ENCODE data around the gene GOLGA3. TPM values are rescaled to one million over a fixed set of nuclear protein-coding genes. Genes with fewer than 3 reads are reported as not detected.
A peak's percentile ranks its signal among the peaks of the same experiment; 100 is the strongest.
"Not testable (repeated sequence)": the region's sequence is repeated elsewhere in the genome, so short reads cannot be mapped to it uniquely, and the experiment has no call there.

GOLGA3 gene
- total and polyA plus RNA-seq, 12 donors: 11.7 to 83.5 (median 48.0) TPM

- H3K36me3 ChIP-seq (replicated peaks in 1 of 2): peaks cover 0 to 91% of the 10 kb centered on the region in 2 donors
- H3K4me3 ChIP-seq: no peak overlapping the region
- no peak overlapping the region for H3K27ac ChIP-seq
- no peak for DNase-seq
- H3K4me1 ChIP-seq (replicated peaks in 1 of 2): no peaks in the 10 kb centered on the region
- WGBS, 4 donors: 94 to 95% (median 94%) methylated on average over 18 to 30 of the region's 30 CpGs
- TF ChIP-seq CTCF (IDR thresholded peaks at IDR 0.05) (no peak), POLR2A (IDR thresholded peaks at IDR 0.05) (no peak)
- H3K27me3 ChIP-seq: no peaks in the 10 kb centered on the region
- no peaks in the 10 kb centered on the region for H3K9me3 ChIP-seq (replicated peaks in 1 of 3)
- intact Hi-C loops (cut with DNase I): no loop called here
Observed at GRCh38 chr12:132779781-132780353, 48.8 kb downstream of the GOLGA3 start.

GRCh38 chr12:132777614-132778013, 51.1 kb downstream of the GOLGA3 start:
- H3K4me3 ChIP-seq: no peak overlapping the region
- H3K36me3 ChIP-seq (replicated peaks in 1 of 2): peaks cover 0 to 93% of the 10 kb centered on the region in 2 donors
- DNase-seq: no peak
- no peak for TF ChIP-seq POLR2A (IDR thresholded peaks at IDR 0.05)
- no peak for TF ChIP-seq CTCF (IDR thresholded peaks at IDR 0.05)
- WGBS, 4 donors: 86 to 93% (median 91%) methylated on average over 3 to 20 of the region's 20 CpGs
- H3K27ac ChIP-seq: no peak overlapping the region
- no peaks in the 10 kb centered on the region for H3K4me1 ChIP-seq (replicated peaks in 1 of 2)
- intact Hi-C loops (cut with DNase I): no loop called here
- H3K9me3 ChIP-seq (replicated peaks in 1 of 3): no peaks in the 10 kb centered on the region
- H3K27me3 ChIP-seq: no peaks in the 10 kb centered on the region

GRCh38 chr12:132776816-132777568, 51.7 kb downstream of the GOLGA3 start:
- Histone ChIP-seq H3K4me3 (no peak overlapping the region), H3K27me3 (no peaks in the 10 kb centered on the region), H3K9me3 (replicated peaks in 1 of 3) (no peaks in the 10 kb centered on the region), H3K36me3 (replicated peaks in 1 of 2) (peaks cover 0 to 93% of the 10 kb centered on the region in 2 donors), H3K27ac (no peak overlapping the region), H3K4me1 (replicated peaks in 1 of 2) (no peaks in the 10 kb centered on the region)
- TF ChIP-seq POLR2A (IDR thresholded peaks at IDR 0.05): no peak
- TF ChIP-seq CTCF (IDR thresholded peaks at IDR 0.05): no peak
- intact Hi-C loops (cut with DNase I): no loop called here
- 77 to 87% (median 81%) methylated on average over 15 to 29 of the region's 29 CpGs for WGBS, 4 donors
- DNase-seq: peak in 6 of 7 donors; percentile 37 to 69 (median 48)

GRCh38 chr12:132776230-132776625, 52.4 kb downstream of the GOLGA3 start:
- H3K27ac ChIP-seq; H3K4me1 ChIP-seq (replicated peaks in 1 of 2); H3K9me3 ChIP-seq (replicated peaks in 1 of 3); intact Hi-C loops (cut with DNase I); DNase-seq; H3K27me3 ChIP-seq; H3K4me3 ChIP-seq: not testable (repeated sequence)
- WGBS, 4 donors: 80 to 93% (median 88%) methylated on average over 4 to 12 of the region's 12 CpGs
- peaks cover 0 to 92% of the 10 kb centered on the region in 2 donors for H3K36me3 ChIP-seq (replicated peaks in 1 of 2)
